Measurements from ENCODE around the gene ZNF134. TPM values are rescaled to one million over a fixed set of nuclear protein-coding genes. Genes with fewer than 3 reads are reported as not detected.

Gene ZNF134
- total and polyA plus RNA-seq, 2 donors (not counting 3 experiments of a cell fraction or from before 2014, with no cell fraction given): 6.4 to 12.3 TPM

GRCh38 chr19:57599377-57599760, 14.7 kb upstream of the ZNF134 start:
- H3K4me3 ChIP-seq (replicated peaks in 1 of 3; ENCODE audit: insufficient read depth in 1 of 3, low read depth in 1 of 3, low read length in 3 of 3): peak overlapping the region in 2 of 3 experiments; percentile 61 to 76
- FAIRE-seq: no peak
- no peak overlapping the region for H3K9ac ChIP-seq (replicated peaks; ENCODE audit: extremely low read depth, insufficient read depth, low read length)
- DNase-seq (ENCODE audit: low read depth, low spot score): no peak
- POLR2A ChIA-PET: no interaction called here
- no TSS peak for BruUV-seq (replicated peaks)
- TF ChIP-seq JUN (IDR thresholded peaks at IDR 0.05; ENCODE audit: borderline replicate concordance, insufficient read depth, insufficient read length, low read depth): no peak
- no peak for TF ChIP-seq POLR2A (IDR thresholded peaks at IDR 0.05; ENCODE audit: low read depth, low read length)
- no peak for TF ChIP-seq FOS (IDR thresholded peaks at IDR 0.05; ENCODE audit: borderline replicate concordance, insufficient read depth, low read length)
- TF ChIP-seq CTCF (IDR thresholded peaks at IDR 0.05; ENCODE audit: extremely low read depth in 1 of 2, insufficient read depth in 1 of 2, low read depth in 1 of 2, low read length in 2 of 2): no peak
- TF ChIP-seq MYC (IDR thresholded peaks at IDR 0.05; ENCODE audit: low read depth, low read length): no peak
- no peak for TF ChIP-seq POLR2AphosphoS5 (IDR thresholded peaks at IDR 0.05; ENCODE audit: insufficient read depth, low read depth, low read length)
- no peak for TF ChIP-seq EZH2 (IDR thresholded peaks at IDR 0.05; ENCODE audit: borderline replicate concordance, low read depth, low read length, severe bottlenecking)
- TF ChIP-seq, protein P1, sequence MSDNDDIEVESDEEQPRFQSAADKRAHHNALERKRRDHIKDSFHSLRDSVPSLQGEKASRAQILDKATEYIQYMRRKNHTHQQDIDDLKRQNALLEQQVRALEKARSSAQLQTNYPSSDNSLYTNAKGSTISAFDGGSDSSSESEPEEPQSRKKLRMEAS (IDR thresholded peaks at IDR 0.05; ENCODE audit: insufficient read depth, insufficient read length): no peak
- TF ChIP-seq GATA2 (IDR thresholded peaks at IDR 0.05; ENCODE audit: insufficient read depth, insufficient read length, low read depth, low read length): no peak
- peaks cover 2% of the 10 kb centered on the region for H3K4me1 ChIP-seq (ENCODE audit: control insufficient read depth, extremely low read depth, insufficient read depth, low read length)
- dilution Hi-C loops (cut with MboI; ENCODE audit: extremely low pct_ligation_motif_present, low sequenced_read_pairs) (no loop called here), intact Hi-C loops (cut with micrococcal nuclease) (loop anchor here (1.0 kb wide), 3 partner anchors 15 to 34 kb away; partner anchors contain the start of genes ZNF134 and ZNF211)
- CTCF ChIA-PET: no interaction called here
- H3K36me3 ChIP-seq (ENCODE audit: control insufficient read depth in 2 of 2, extremely low read depth in 1 of 2, insufficient read depth in 2 of 2, low read length in 2 of 2): no peaks in the 10 kb centered on the region
- H3K27ac ChIP-seq (ENCODE audit: insufficient read depth, low read depth, low read length): no peak overlapping the region
- H3K27me3 ChIP-seq (ENCODE audit: control insufficient read depth in 2 of 2, insufficient read depth in 2 of 2, low read length in 2 of 2): no peaks in the 10 kb centered on the region
- no peaks in the 10 kb centered on the region for H3K9me1 ChIP-seq (replicated peaks; ENCODE audit: control insufficient read depth, extremely low read depth, insufficient read depth, low read length)
- no peaks in the 10 kb centered on the region for H3K79me2 ChIP-seq (ENCODE audit: control insufficient read depth, insufficient read depth, low read length)
- H4K20me1 ChIP-seq (replicated peaks; ENCODE audit: control insufficient read depth, extremely low read depth, insufficient read depth, low read length): no peaks in the 10 kb centered on the region
- peak overlapping the region; percentile 96 for H2AFZ ChIP-seq (ENCODE audit: low read depth, low read length)
- no peaks in the 10 kb centered on the region for H3K9me3 ChIP-seq (replicated peaks; ENCODE audit: control insufficient read depth, insufficient read depth, low read length)
- peak overlapping the region; percentile 33 for H3K4me2 ChIP-seq (ENCODE audit: insufficient read depth, low read length)
